HG02759 (cell line): ENCODE data around the gene FPR1.
"Not testable (repeated sequence)": the region's sequence is repeated elsewhere in the genome, so short reads cannot be mapped to it uniquely, and the experiment has no call there.

Experiments
- ATAC-seq: cut with Tn5 transposase; IDR thresholded peaks from one replicate; pipeline ENCODE4 v1.9.1; 2021; ENCODE audit warnings: mild to moderate bottlenecking, moderate library complexity; ENCODE audit not compliant: unreplicated experiment

The FPR1 gene

DNA sequence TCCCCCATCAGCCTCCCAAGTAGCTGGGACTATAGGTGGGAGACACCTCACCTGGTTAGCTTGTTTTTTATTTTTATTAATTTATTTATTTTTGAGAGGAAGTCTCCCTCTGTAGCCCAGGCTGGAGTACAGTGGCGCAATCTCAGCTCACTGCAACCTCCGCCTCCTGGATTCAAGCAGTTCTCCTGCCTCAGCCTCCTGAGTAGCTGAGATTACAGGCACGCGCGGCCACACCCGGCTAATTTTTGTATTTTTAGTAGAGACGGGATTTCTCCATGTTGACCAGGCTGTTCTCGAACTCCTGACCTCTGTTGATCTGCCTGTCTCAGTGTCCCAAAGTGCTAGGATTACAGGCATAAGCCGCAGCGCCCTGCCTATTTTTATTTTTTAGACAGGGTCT is 13.2 kb downstream of the FPR1 start:
- ATAC-seq = not testable (repeated sequence)

DNA sequence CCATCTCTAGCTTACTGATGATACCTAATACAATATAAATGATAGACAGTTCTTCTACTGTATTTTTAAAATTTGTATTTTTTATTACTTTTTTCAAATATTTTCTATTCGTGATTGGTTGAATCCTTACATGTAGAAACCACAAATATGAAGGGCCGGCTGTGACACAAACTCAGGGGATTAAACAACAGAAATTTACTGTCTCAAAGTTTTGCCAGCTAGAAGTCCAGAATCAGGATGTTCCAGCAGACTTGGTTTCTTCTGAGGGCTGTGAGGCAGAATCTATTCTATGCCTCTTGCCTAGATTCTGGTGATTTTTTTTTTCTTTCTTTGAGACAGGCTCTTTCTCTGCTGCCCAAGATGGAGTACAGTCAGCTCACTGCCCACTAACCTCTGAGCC is 13.8 kb downstream of the FPR1 start:
- ATAC-seq = no peak

DNA sequence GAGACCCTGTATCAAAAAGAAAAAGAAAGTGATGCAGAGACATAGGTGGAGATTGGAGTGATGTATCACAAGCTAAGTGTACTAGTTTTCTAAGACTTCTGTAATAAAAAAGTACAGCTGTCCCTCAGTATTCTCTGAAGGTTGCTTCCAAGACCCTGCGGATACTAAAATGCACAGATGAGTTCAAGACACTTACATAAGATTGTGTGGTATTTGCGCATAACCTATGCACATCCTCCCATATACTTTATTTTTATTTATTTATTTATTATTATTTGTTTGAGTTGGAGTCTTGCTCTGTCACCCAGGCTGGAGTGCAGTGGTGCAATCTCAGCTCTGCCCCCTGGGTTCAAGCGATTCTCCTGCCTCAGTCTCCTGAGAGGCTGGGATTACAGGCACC is 14.3 kb downstream of the FPR1 start:
- ATAC-seq = no peak

- ATAC-seq = no peak
Measured at GRCh38 chr19:51735759-51736449, 15.8 kb downstream of the FPR1 start.

DNA sequence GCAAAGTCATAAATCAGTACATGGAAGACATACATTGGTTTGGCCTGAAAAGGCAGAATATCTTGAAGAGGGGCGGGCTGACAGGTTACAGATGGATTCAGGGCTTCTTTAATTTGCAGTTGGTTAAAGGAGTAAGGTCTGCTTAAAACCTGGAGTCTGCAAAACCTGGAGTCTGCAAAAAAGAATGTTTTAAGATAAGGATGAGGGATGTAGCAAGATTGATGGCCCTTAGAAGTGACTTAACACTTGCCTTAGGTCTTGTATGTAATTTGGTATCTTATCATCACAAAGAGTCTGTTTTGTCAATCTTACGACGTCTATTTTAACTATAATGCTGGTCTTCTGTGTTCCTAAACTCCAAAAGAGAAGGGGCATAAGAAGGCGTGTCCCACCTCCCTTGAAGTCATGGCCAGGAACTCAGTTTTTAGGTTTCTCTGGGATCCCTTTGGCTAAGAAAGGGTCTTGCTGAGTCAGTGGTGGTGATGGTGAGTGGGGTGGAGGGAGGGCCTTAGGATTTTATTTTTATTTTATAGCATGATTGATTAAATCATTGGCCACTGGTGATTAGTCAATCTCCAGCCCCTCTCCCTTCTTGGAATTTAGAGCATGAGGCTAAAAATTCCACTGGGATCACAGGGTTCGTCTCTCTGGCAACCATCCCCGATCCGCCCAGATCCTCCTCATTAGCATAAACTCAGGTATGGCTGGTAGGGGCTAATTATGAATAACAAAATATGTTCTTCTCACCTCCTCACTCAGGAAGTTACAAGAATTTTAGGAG is 17.7 kb downstream of the FPR1 start:
- no peak for ATAC-seq

DNA sequence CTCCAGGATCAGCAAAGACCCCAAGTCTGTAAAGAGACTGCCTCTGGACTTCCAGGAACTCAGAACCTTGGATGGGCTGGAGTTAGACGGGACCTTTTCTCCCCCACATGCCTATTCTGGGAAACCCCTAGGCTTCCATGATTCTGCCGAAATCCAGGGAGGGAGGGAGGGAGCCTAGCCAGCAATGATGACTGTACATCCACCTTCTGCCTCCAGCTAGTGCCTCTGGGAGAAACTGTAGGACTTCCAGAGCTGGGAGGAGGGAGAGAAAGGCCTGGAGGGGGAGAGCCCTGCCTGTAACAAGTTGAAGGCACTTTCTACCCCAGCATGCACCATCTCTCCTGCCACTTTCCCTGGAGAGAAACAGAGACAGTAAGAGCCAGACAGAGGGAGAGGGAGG is 21.9 kb downstream of the FPR1 start:
- ATAC-seq = no peak

- ATAC-seq = no peak
Measured at GRCh38 chr19:51727349-51727880, 24.3 kb downstream of the FPR1 start.

- no peak for ATAC-seq
Measured at GRCh38 chr19:51726049-51726448, 25.6 kb downstream of the FPR1 start.

- no peak for ATAC-seq
Measured at GRCh38 chr19:51724543-51724942, 27.1 kb downstream of the FPR1 start.

- ATAC-seq = no peak
Measured at GRCh38 chr19:51722492-51722891, 29.2 kb downstream of the FPR1 start.

DNA sequence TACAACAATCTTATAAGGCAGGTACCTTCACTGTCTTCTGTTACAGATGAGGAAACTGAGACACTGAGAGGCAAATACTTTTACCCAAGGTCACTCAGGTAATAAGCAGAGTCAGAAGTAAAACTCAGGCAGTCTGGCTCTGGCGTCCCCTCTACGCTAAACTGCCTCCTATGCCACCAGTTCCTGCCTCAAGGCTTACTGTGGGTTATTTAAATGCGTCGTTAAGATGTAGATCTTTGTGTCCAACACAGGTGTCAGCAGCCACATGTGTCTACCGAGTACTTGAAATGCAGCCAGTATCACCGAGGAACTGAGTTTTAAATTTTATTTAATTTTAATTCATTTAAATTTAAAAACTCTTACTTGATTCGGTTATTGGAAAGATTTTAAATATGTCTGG is 29.8 kb downstream of the FPR1 start:
- no peak for ATAC-seq

GRCh38 chr19:51719251-51719988 is 32.3 kb downstream of the FPR1 start:
- no peak for ATAC-seq

- ATAC-seq = no peak
Measured at GRCh38 chr19:51716925-51717324, 34.8 kb downstream of the FPR1 start.

- ATAC-seq = no peak
Measured at GRCh38 chr19:51715850-51716249, 35.8 kb downstream of the FPR1 start.

DNA sequence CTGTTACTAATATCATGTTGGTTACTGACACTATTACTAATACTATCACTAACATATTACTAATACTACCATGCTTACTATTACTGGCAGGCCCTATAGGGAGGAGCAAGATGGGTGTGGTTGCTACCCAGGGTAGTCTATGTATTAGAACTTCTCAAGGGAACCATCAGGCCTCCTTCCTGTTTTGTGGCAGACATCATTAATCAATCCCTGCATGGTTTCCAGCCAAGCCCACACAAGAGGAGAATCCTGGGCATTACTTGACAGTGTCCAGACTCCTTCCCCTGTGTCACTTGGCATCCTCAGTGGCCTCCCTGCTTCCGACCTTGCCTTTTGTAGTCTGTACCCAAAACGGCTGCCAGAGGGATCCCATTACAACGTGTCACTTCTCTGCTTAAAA is 36.8 kb downstream of the FPR1 start:
- ATAC-seq = no peak

GRCh38 chr19:51713319-51714285 is 38.1 kb downstream of the FPR1 start:
- ATAC-seq = no peak

DNA sequence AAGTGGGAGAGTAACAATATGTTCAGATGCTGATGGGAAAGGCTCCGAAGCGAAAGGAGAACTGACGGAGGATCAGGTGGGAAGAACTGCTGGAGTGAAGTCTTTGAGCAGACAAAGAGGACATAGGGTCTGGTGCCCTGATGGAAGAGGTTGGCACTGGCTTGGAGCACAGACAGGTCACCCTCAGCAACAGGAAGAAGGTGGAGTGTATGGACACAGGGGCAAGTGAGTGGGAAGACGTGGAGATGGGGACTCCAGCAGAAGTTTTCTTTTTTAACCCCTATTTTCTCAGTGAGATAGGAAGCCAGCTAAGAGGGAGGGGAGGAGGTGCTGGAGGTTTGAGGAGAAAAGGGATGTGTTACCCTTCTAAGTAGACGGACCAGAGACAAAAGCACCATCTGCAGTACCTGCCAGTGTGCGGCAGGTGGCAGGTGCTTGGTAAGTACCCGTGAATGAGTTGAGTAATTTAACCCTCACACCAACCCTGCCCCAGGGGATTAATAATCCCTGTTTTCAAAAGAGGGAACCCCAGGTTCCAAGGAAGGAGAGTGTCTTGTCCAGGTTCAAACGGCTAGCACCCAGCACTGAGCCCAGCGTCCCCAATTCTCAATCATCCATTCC is 39.1 kb downstream of the FPR1 start:
- ATAC-seq = no peak

GRCh38 chr19:51711702-51712101 is 40.0 kb downstream of the FPR1 start:
- ATAC-seq = no peak

DNA sequence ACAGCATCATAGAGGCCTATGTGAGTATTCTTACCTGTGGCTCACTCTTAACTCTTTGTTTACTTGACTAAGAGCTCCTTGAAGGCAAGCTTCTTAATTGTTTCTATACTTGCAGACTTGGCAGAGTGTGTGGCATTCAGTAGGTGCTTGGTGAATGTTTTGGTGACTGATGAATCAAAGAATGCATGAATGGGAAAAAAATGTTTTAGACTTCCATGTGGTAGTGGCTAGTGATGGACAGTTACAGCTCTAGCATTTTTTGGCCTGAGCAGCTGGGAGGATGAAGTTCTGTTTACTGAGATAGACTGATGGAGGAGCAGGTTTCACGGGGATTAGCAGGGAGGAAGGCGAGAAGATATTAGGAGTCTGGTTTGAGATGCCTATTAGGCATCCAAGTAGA is 41.5 kb downstream of the FPR1 start:
- ATAC-seq = no peak

DNA sequence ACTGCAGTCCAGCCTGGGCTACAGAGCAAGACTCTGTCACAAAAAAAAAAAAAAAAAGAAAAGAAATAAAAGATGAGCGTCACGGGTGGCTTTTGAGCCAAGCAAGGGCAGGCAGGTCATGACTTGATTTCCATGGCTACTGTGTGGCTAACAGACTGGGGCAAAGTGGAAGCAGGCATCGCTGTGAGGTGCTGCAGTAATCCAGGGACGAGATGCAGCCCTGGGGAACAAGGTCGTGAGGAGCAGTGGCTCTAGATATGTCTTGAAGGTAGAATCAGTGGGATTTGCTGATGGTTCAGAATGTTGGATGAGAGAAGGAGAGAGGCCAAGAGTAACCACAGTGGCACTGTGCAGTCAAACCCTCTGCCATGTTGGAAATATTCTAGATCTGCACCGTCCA is 42.1 kb downstream of the FPR1 start:
- ATAC-seq = no peak
